ENCODE results near the gene GFPT1. TPM values are rescaled to one million over a fixed set of nuclear protein-coding genes. Genes with fewer than 3 reads are reported as not detected.
A peak's percentile ranks its signal among the peaks of the same experiment; 100 is the strongest.

GFPT1 gene
- total and polyA plus RNA-seq, 12 donors = 5.0 to 90.3 (median 60.5) TPM

DNA sequence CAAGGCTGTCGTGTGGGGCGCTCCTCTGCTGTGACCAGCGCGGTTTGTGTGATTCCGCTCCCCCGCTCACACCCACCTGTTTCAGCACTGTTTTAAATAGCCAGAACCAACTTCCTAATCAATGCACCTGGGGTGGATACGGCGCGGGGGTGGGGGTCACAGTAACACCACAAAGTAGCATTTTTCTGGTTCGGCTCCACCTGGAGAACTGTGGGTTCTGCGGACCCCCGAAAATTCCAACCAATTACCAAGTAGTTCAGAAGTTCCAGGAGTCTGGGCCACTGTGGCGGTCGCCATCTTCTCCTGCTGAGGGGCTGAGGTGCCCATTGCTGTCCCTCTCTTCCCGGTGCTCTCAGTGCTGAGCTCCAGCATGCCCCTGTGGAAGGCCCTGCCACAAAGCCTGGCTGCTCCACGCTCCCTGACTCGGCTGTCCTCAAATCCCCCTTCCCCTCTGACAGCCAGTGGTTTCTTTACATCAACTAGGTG is 79.4 kb downstream of the GFPT1 start:
- intact Hi-C loops (cut with DNase I) = loop anchor here (1.0 to 10.0 kb wide), 13 partner anchors 93 to 365 kb away; partner anchors contain the start of gene ANTXR1 (in 7 of the 10)

DNA sequence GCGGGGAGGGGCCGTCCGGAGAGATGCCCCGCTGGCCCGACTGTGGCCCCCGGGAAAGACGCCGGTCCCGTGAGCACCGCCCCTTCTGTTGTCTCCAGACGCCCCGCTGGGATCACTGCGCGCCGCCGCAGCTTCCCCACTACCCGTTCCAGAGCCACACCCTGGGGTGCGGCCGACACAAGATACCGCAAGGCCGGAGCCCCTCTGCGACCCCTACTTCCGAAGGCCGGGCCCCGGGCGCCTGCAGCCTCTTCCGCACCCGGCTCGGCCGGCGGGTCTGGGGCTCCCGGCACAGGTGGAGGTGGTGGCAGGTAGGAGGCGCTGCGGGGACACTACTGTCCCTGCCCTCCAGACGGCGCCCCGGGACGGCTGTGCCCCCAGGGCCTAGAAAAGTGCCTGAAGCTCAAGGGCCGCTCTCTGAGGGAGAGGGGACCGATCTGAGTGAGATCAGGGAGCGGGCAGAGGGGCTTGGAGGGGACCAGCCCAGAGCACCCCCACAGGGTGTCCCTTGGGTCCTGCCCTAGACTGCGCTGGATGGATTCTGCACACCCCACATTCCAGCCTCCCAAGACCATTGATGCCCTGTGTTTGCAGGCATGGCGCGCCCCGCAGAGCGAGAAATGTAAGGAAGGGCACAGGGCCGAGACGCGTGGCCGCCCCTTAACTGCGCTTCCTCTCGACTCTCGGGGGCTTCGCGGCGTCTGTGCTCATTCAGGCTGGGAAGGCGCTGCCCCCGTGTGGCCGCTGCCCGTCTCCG is 80.0 kb downstream of the GFPT1 start:
- ATAC-seq (peak; percentile 84 to 94 (median 89)), DNase-seq (peak; percentile 81 to 87)
- Histone ChIP-seq H3K4me1 (peaks cover 3 to 48% (median 33%) of the 10 kb centered on the region in 9 donors), H3K36me3 (peaks cover 0 to 2% (median 0%) of the 10 kb centered on the region in 9 donors), H3K27me3 (peaks cover 0 to 22% (median 8%) of the 10 kb centered on the region in 7 donors), H3K4me3 (peak overlapping the region; percentile 42 to 69 (median 60)), H3K9me3 (peaks cover 0 to 14% (median 5%) of the 10 kb centered on the region in 11 donors), H3K27ac (peak overlapping the region; percentile 51 to 90 (median 76))
- intact Hi-C loops (cut with DNase I) = loop anchor here (1.0 to 10.0 kb wide), 13 partner anchors 92 to 365 kb away; partner anchors contain the start of gene ANTXR1 (in 7 of the 10)
- WGBS, 2 donors = 0% methylated on average over 59 to 61 of the region's 61 CpGs
- TF ChIP-seq, protein P1, sequence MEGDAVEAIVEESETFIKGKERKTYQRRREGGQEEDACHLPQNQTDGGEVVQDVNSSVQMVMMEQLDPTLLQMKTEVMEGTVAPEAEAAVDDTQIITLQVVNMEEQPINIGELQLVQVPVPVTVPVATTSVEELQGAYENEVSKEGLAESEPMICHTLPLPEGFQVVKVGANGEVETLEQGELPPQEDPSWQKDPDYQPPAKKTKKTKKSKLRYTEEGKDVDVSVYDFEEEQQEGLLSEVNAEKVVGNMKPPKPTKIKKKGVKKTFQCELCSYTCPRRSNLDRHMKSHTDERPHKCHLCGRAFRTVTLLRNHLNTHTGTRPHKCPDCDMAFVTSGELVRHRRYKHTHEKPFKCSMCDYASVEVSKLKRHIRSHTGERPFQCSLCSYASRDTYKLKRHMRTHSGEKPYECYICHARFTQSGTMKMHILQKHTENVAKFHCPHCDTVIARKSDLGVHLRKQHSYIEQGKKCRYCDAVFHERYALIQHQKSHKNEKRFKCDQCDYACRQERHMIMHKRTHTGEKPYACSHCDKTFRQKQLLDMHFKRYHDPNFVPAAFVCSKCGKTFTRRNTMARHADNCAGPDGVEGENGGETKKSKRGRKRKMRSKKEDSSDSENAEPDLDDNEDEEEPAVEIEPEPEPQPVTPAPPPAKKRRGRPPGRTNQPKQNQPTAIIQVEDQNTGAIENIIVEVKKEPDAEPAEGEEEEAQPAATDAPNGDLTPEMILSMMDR (IDR thresholded peaks at IDR 0.05) = peak in 8 of 9 donors; percentile 77 to 91 (median 86)

More for the DNA sequence above, 79.4 kb downstream of the GFPT1 start:
- TF ChIP-seq, protein P1 (IDR thresholded peaks at IDR 0.05) = peak in 2 of 9 donors; percentile 19 to 84
- Histone ChIP-seq H3K4me1 (peaks cover 3 to 48% (median 33%) of the 10 kb centered on the region in 9 donors), H3K4me3 (peak overlapping the region in 8 of 10 donors; percentile 50 to 69 (median 61)), H3K27me3 (peaks cover 0 to 22% (median 8%) of the 10 kb centered on the region in 7 donors), H3K36me3 (peaks cover 0 to 3% (median 0%) of the 10 kb centered on the region in 9 donors), H3K27ac (peak overlapping the region in 7 of 10 donors; percentile 66 to 90 (median 78)), H3K9me3 (peaks cover 0 to 16% (median 6%) of the 10 kb centered on the region in 11 donors)
- DNase-seq = no peak
- WGBS, 2 donors = 39% methylated on average over 17 of the region's 17 CpGs
- no peak for ATAC-seq

DNA sequence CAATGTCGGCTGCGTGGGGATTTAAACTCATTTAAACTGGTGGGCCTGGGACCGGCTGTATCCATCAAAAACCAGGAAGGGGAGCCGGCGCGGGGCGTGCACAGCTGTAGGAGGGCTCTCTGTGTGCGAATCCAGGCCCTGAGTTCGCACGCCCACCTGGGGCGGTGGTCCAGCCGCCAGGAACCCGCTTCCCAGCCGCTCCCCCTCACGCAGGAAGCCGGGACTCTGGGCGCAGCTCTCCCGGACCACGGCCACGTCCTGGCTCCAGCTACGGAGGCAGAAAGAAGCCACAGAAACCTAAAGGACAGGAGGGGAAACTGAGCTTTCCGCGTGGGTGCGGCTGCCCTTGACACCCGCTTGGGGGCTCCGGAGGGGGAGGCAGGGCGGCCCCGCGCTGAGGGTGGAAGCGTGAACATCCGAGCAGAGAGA is 80.6 kb downstream of the GFPT1 start:
- Histone ChIP-seq H3K27ac (peak overlapping the region; percentile 51 to 90 (median 76)), H3K4me3 (peak overlapping the region; percentile 42 to 69 (median 60)), H3K36me3 (no peaks in the 10 kb centered on the region), H3K4me1 (peaks cover 3 to 48% (median 33%) of the 10 kb centered on the region in 9 donors), H3K9me3 (peaks cover 0 to 14% (median 5%) of the 10 kb centered on the region in 11 donors), H3K27me3 (peaks cover 0 to 22% (median 8%) of the 10 kb centered on the region in 7 donors)
- TF ChIP-seq, protein P1 (IDR thresholded peaks at IDR 0.05) = no peak
- DNase-seq = peak; percentile 33 to 46
- peak; percentile 15 to 62 (median 42) for ATAC-seq
- 6 to 8% methylated on average over 31 of the region's 31 CpGs for WGBS, 2 donors
- intact Hi-C loops (cut with DNase I) = loop anchor here (2.0 to 10.0 kb wide), 10 partner anchors 92 to 364 kb away; partner anchors contain the start of gene ANTXR1 (in 6 of the 10)

Data from heart right ventricle (tissue), 16 donors.